Ishikawa (cell line): ENCODE results near the gene DHDDS.

ENCODE experiments used
- CEBPB ChIP-seq: IDR thresholded peaks from 2 replicates; pipeline ENCODE4 v1.6.1; 2012
- EGR1 ChIP-seq: IDR thresholded peaks from 2 replicates; pipeline ENCODE4 v1.6.1; 2012
- EP300 ChIP-seq: IDR thresholded peaks from 2 replicates; pipeline ENCODE4 v1.6.1; 2012; ENCODE audit warnings: borderline replicate concordance
- MAX ChIP-seq: IDR thresholded peaks from 2 replicates; pipeline ENCODE4 v1.6.1; 2012
- RAD21 ChIP-seq: IDR thresholded peaks from 2 replicates; pipeline ENCODE4 v1.6.1; 2012; ENCODE audit warnings: low read depth
- TAF1 ChIP-seq: IDR thresholded peaks from 2 replicates; pipeline ENCODE4 v1.6.1; 2012; ENCODE audit warnings: low read depth, mild to moderate bottlenecking

GRCh38 chr1:26411624-26412074 lies 20.5 kb upstream of the DHDDS start:
- TF ChIP-seq EP300, result no peak
- no peak for TF ChIP-seq EGR1
- no peak for TF ChIP-seq MAX
- TF ChIP-seq TAF1, result no peak
- no peak for TF ChIP-seq CEBPB
- TF ChIP-seq RAD21, result no peak
